HT1080 (cell line): ENCODE results near the gene FSHR. TPM values are rescaled to one million over a fixed set of nuclear protein-coding genes. Genes with fewer than 3 reads are reported as not detected.

ENCODE experiments used
- DNase-seq: peaks from one replicate; pipeline ENCODE4 v3.0.0-alpha.2; 2015; ENCODE audit warnings: low read depth
- total RNA-seq: library from RNA; depleted of rRNA; stranded (reverse); fragments of >200 nt; shearing (Covaris generic); gene quantifications from 2 replicates; pipeline ENCODE4 v1.2.3, GENCODE V29; 2014

The FSHR gene
- total RNA-seq, 1 experiment from 2014 or later = not detected

DNA sequence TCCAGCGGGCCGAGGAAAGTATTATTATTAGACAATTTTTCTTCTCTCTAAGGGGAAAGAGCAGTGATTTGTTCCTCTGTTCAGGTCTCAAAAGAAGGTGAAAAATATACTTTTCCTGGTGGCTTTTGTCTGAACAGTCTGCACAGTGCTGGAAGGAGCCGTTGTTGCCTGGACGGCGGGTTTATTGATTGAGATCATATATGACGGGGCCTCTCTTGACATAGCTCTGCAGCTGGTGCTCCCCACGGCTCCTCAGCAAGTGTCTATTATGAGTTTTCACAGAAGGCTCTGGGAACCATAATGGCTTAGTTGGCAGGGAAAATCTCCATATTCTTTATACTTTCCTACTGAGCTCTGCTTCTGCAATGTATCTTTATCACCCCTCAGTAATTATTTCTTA lies 42.9 kb downstream of the FSHR start:
- no peak for DNase-seq

DNA sequence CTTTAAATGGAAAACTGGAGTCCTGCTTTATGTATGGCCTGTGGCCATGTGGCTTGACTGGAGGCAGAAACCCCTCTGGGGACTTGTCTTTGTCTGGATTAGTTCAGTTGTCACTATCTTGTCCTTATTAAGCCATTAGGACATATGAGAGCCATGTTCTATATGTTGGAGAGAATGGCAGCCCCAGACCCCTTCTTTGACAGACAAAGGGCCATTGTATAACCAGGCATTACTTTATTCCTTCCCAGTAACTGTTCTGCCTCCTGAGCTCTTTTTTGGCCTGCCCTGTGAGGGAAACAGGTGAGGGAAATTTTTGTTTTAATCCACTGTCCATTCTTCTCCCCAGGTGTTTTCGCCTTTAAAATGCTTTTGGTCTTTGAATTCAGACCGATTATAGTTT lies 43.3 kb downstream of the FSHR start:
- no peak for DNase-seq

DNA sequence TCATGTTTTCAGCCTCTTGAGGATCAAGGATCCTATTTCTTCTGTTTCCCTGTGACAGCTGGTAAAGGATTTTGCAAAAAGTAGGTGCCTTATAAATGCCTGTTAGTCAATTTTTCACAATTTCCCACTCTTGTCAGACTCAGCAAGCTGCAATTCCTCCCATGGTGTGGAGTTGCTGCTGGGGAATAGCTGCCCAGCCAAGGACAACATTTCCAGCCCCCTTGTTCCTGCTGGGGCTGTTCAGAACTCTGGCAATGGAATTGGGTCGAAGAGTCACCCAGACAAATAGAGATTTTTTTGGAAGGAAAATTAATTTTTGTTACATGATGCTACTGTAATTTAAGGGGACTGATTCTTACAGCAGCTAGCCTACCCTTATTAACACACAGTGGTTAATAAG lies 43.7 kb downstream of the FSHR start:
- DNase-seq = no peak

DNA sequence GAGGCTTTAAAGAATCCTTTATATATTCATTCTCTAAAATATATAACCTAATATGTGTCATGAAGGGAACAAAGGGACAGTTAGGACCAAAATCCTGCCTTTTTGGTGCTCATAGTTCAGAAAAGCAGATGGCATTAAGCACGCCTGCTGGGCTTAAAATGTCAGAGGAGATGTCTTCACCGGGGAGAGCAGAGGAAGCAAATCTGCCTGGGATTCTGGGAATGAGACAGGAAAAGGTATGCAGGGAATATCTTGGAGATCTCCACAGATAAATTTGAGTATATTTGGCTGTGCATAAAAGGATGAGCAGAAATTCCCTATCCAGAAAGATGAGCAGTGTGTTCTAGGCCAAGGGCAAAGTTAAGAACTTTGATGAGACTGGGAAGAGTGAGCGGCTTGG lies 45.5 kb downstream of the FSHR start:
- no peak for DNase-seq

DNA sequence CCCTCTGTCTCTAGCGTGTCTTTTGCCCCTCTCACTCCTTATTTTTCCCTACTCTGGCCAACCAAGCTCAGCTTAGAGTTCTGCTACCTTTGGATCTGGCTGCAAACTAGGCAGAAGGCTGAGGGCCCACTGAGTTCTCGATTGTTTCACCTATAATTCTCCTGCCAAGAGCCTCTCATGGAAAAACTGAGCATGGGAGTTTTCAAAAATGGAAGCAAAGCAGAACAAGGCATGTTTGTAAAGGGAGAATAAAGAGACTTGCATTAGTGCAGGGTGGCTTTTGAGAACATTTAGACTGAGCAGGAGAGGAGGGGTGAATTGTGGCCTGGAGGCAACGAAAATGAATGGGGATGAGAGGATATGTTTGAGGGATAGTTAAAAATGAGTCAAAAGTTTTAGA lies 45.9 kb downstream of the FSHR start:
- DNase-seq = no peak

DNA sequence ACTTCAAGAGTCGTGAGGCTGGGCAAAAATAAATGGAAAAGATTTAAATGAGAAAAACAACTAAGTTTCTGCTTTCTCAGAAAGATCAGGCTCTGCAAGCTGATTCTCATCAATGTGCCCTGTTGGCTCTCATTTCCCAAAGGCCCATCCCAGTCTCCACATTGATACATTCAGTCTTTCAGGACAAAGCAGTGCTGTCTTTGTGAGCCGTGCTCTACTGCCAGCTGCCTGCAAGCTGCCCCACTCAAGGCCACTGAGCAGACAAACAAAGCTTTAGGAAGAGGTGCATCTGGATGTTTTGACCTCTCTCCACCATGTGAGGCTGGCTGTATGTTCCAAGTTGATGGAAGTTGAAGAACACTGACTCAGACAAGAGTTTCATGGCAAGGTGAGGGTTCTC lies 48.8 kb downstream of the FSHR start:
- no peak for DNase-seq

DNA sequence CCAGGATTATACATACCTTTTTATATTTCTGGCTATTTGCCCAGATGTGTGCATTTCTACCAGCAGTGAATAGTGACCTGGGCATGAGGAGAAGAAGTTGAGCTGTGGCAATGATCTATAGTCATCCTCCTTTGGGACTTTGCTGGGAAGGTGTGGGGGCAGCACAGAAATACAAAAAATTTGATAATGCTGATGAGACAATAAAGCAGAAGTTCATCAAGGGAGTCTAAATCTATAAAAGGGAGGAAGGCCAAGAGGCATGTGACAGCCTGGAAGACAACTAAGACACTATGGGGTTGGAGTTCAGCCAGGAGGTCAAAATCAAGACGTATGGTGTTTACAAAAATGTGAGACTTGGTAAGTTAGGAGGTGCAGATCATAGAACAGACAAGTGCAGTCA lies 52.2 kb downstream of the FSHR start:
- no peak for DNase-seq

DNA sequence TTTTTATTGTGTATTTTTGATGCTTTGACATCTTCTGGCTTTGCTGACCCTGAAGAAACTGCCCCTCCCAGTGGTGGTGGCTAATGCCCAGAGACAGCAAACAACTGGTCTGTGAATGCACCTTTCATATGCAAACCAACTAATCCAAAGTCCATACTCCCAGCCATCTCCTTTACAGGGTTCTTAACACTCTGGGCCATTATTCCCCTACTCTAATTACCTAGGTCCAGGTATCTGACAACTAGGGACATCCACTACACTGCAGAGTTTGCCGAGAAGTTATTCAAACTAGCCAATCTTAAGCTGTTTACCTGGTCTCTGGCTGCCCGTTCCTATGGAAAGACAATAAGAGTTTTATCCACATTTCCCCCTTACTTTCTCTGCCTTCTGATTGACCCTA lies 73.6 kb downstream of the FSHR start:
- DNase-seq = no peak

DNA sequence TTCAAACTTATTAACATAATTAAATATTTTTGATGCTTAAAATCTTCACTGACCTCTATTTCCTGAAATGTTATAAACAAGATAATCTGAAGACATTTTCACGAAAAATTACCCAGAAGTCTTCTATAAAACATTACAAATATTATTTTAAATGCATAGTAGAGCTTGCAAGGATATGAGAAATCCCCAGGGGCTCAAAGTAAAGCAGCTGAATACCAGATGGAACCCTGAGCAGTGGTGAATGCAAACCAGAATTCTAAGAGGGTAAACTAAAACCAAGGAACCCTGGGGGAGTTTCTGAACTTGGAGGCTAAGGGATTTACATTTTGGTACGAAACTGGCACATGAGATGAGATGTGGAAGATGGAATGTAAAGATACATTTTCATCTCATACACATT lies 83.6 kb downstream of the FSHR start:
- no peak for DNase-seq

DNA sequence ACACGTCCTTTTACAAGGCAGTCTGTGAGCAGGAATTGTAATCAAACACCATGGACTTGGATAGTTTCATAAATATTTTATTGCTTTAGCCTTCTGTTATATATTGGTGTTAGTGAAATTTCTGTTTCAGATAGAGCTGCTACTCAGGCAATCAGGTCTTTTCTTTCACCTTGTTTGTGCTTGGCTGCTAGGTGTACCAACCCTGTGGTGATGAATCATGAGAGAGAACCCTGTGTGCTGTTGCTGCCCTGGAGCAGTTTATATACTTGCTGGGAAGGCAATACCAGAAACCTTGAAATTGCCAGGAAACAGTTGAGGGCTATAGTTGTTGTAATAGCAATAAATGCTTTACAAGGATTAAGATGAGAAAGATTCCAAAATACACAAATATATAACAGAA lies 84.5 kb downstream of the FSHR start:
- DNase-seq = no peak

DNA sequence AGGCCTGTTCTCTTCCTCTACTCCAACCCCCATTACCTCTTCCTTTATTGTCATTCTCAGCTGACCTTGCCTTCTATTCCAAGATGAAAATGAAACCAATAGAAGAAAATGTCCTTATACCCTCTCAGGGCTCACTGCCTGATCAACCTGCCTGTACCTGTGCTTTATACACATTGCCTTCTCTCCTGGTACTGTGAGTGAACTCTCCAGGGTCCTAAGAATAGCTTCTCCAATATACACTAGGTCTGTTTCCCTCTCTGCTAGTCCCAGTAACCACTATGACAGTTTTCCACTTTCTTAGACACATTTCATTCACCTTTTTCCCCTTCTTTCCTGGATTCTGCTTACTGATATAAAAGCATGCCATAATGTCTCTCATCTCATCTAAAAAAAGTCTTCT lies 85.7 kb downstream of the FSHR start:
- no peak for DNase-seq

DNA sequence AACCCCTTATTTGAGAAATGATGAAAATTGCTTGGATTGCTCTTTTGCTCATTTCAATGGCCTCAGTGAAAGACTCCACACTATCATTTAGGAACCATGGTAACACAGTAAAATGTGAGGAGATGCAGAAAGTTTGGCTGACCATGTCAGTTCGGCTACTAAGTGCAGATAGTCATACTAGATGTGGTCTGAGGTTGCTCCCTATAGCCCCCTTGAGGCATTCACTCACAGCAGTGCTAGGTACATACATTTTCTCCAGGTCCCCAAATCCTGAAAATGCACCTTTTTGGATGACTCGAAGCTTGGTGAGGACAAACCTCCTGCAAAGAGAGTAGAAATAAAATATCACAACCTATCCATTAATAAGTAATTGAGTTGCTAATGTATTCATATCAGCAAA lies 86.3 kb downstream of the FSHR start:
- no peak for DNase-seq

DNA sequence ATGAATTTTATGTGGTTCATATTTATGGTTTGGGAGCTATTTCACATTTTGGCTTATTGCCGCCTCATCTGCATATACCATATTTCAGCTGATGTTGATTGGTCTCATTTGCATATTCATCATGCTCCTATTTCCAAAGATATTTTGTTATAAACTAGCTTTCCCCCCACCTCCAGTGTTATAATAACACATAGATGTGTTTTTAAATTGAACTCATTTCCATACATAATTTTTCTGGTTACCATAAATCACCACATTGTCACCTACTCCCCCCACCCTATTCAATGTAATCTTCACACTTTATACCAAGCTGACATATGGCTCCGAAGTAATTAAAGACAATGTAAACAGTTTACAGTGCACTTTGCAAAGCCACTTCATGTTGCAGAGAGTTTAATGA lies 101.2 kb downstream of the FSHR start:
- DNase-seq = no peak

DNA sequence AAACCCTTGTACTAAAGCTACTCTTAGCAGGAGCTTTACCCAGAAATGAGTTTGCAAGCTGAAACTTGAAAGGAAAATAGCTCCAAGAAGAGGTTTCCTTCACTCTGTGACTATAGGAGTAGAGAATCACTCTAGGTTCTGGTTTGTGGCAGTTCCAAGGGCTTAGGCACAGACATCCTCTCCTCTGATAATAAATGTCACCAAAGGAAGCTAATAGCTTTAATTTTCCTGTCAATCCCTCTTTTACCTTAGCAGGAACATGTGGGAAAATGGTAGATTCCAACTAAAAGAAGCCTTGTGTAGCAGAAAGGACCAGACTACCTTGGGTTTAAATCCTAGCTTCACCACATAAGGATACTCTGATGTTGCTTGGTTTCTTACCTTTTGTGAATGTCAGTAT lies 104.0 kb downstream of the FSHR start:
- no peak for DNase-seq

DNA sequence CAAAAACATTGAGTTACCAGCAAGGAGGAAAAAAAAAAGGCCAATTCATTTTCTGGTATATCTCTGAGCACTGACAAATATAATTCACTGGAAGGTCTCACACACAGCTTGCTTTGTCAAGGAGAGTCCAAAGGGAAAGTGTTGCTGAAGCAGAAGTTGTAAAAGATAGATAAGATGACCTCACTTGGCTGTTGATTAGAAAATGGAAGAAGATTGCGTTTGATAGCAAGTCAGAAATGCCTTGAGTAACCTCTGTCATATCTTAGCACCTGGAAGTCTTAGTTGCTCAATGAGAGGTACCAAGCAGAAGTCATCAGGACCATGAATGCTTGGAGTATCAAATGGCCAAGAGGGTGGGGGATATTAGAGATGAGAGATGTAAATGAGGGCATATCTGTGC lies 105.2 kb downstream of the FSHR start:
- DNase-seq = no peak

DNA sequence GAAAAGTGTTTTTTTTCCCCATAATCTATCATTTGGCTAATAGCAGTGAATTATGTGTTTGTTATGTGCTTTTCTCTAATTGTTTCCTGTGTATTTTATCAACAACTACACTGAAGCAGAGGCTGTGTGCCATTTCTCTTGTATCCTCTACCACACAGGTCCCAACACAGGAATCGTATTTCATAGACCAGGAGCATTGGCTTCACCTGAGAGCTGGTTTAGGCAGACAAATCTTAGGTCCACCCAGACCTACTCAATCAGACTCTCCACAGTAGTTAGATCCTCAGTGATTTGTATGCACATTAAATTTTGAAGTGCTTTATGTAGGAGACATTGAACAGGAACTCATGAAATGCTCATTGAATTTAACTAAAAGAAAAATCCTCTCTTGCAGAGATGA lies 109.2 kb downstream of the FSHR start:
- no peak for DNase-seq

DNA sequence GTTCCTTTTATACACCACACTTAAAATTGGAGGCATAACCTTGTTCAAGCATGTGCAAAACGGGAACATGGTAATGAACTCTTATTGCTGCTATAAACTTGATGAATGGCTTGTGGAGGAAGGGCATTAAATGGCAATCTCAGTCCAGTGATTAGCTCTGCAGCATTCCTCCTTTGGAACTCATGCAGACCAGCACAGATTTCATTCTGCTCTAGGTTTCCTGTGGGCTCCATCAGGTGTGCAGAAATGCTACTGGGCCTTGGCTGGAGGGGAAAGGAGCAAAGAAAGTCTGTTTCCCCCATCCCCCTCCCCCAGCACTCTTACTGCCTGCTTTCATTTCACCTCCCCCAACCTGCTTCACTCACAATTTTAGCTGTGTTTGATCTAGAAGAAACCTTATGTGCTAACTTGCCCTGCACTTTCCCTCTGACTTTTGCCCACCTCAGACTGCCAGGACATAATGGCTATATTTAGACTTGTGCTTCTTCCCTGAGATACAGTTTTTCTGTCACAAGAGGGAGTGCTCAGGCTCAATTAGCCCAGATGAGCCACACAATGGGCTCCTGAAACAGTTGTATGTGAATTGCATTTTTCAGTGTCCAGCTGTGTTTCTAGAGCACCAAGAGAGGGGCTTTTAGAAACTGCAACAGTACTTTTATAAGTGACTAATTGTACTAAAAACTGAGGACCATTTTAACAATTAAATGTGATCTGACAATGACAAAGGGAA lies 109.8 kb downstream of the FSHR start:
- DNase-seq = no peak

DNA sequence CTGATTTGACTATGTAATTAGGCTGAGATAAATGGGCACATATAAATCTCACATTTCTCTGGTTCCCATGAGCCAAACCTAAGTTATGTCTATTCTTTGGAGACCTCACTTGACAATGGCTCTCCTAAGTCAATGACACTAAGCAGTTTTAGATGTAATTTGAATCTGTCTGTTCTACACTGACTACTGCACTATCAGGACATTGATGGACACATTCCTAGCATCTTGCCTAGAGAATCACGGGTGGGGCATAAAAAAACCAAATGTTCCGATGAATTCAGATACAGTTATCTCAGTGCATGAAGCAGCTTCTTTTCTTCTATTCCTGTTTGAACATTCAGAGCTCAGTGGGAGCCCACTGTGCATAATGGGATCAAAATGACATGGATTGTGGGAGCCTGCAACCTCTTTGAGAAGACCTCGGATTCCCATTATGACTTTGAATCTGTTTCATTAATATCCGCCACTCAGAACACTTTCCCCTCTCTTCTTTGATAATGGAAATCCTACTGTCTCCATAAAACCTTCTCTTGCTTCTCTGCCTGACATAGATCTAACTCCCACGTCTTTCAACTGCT lies 110.8 kb downstream of the FSHR start:
- no peak for DNase-seq

DNA sequence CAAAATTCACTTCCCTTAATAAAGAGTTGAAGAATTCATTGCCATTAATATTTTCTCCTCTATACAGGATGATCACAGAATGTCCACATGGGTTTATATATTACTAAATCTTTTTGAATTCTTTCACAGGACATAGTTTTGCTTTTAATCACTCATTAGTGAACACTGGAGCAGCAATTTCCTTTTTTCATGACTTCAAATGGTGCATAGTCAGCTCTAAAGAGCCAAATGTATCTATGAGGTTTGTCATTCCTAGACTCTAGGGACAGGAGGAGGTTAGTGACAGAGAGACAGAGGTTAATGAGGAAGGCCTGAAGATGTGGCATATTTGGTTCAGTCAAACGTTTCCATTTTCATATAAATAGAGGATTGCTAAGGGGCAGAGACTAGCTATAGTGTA lies 111.8 kb downstream of the FSHR start:
- DNase-seq = no peak

DNA sequence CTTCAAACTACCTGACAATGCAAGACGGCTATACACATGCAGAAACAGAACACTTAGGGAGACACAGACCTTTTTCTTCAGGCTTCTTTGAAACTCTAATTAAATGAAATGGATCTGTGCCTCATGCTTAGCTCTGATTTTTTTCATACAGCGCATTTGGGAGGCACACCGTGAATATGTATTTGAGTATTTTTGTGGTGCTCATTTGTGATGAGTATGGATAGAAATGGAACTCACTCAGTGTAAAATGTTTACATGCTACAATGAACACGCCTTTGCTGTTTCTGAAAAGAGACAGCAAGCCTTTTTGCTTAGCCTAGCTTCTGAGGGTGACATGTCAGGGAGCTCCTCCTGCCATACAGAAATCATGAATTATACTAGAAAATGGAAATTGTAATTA lies 113.3 kb downstream of the FSHR start:
- no peak for DNase-seq

DNA sequence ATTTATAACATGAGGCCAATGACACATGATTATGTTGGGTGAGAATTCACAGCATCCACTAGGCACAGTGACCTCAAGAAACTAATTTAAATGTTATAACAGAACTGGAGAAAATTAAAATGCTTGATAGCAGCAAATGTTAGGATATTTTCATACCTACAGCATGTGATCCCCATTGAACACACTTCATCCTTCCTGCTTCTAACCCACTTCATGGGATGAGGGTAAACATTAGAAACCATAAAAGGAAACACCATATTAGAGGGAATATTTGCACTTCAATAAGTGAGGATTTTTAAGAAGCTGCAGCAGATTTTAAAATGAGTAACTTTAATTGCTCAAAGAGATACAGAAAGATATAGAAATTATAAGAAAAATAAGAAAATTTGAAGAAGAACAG lies 117.1 kb downstream of the FSHR start:
- DNase-seq = no peak

DNA sequence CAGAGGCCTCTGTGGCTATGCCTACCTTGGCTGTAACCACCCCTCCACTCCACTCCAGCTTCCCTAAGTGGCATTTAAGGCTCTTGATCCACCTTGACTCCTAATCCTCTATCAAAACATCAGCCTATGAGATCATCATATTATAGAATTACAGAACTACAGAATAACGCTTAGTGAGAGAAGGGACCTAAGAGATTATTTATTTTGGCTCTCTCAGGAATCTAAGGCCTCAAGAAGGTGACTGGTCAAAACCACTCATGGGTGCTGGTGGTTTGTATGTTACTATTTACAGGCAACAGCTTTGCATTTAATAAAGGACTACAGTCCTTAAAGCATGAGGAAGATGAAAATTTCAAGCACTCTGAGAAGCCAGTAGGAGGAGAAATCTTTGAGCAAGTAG lies 118.8 kb downstream of the FSHR start:
- DNase-seq = no peak

DNA sequence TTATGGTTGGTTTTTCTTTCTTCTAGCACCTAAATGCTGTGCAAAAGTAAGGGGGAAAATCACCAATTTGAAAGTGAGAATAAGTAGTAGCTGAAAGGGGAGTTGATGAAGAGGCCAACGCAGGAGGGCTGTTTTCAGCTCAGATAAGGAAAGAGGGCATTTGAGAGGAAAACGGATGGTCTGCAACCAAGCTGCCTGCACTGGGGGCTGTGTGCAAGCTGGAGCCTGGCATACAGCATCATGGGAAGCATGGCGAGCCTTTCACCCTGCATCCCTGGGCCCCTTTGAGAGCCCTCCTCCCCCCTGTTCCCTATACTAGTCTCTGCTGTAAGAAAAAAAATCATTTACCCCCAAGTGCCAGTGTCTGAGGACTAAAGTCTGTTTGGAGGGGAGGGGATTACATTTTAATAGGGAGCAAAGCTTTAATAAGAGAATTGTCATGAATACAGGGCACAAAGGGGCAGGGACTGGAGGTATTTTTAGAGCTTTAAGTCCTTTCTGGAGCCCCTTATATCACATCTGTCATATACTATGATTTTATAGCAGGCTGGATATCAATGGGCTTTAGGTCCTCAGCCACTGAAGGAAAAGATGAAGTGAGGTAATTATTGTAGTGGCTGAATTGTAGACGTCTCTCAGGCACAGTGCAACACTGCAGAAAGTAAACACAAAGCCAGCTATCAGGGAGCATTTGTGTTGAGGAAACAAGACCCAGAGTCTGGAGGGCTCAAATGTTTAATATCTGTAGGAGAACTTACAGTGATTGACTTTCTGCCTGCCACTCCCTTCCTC lies 120.7 kb downstream of the FSHR start:
- DNase-seq = no peak
